Natural killer cell treated with Interleukin-12 subunit alpha and Interleukin-12 subunit beta and Interleukin-15 and Interleukin-18, amount 100 ng/mL, for 72 hours (primary cell): Measurements from ENCODE around the gene ADGRF4. TPM values are rescaled to one million over a fixed set of nuclear protein-coding genes. Genes with fewer than 3 reads are reported as not detected.

Source experiments
- ATAC-seq, 2 donors: fragments of 150-1000 bp; cut with Tn5 transposase in 1 of 2; sonication (Bioruptor Pico), chemical (Tn5 transposase) in 1 of 2; 2 replicates each; pipeline ENCODE4 v1.10.0; 2021
- DNase-seq: peaks from one replicate; pipeline ENCODE4 v3.0.0; 2022; ENCODE audit warnings: low spot score
- H3K27ac Mint-ChIP-seq, 2 donors: 1 replicate in 1 of 2; 2 replicates in 1 of 2; pipeline ENCODE4 v1.8.0; 2022; ENCODE audit warnings: mixed read lengths in 2 of 2, mild to moderate bottlenecking in 1 of 2, moderate library complexity in 1 of 2
- H3K27me3 Mint-ChIP-seq, 2 donors: 1 replicate in 1 of 2; 2 replicates in 1 of 2; pipeline ENCODE4 v1.8.0; 2022; ENCODE audit warnings: mixed read lengths in 2 of 2
- H3K36me3 Mint-ChIP-seq: one replicate; pipeline ENCODE4 v1.8.0; 2022; ENCODE audit warnings: mixed read lengths
- H3K4me1 Mint-ChIP-seq, 2 donors: 1 replicate in 1 of 2; 2 replicates in 1 of 2; pipeline ENCODE4 v1.8.0; 2022; ENCODE audit warnings: low read depth in 2 of 2, mixed read lengths in 2 of 2, mild to moderate bottlenecking in 1 of 2
- H3K4me3 Mint-ChIP-seq: one replicate; pipeline ENCODE4 v1.8.0; 2022; ENCODE audit warnings: mixed read lengths
- H3K9me3 Mint-ChIP-seq: 2 replicates; pipeline ENCODE4 v1.8.0; 2022; ENCODE audit warnings: mixed read lengths
- total RNA-seq, 2 donors: library from RNA; stranded (reverse); gene quantifications; one replicate each; pipeline ENCODE4 v1.2.3, GENCODE V29; 2022

The ADGRF4 gene
- total RNA-seq, 2 donors from 2014 or later: not detected

DNA sequence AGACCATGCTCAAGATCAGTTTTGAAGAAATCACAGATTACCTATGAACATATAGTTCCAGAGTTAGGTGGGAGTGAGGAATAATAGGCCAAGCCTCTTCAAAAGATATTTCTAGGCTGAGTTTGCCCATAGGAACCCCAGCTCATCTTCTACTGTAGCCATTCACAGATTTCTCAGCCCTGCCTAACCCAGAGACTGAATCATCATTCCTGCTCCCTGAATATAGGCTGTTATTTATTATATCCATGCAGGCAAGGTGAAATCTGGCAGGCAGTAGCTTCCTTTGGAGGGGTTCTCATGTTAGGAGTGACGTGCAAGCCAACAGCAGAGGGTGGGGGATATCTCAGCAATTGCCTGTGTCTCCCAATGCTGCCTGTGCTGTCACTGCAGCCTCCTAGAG, 25.6 kb upstream of the ADGRF4 start:
- no peak for DNase-seq
- H3K36me3 Mint-ChIP-seq: no peaks in the 10 kb centered on the region
- no peak for ATAC-seq
- H3K27me3 Mint-ChIP-seq: peaks cover 22 to 28% of the 10 kb centered on the region in 2 donors
- H3K9me3 Mint-ChIP-seq: no peaks in the 10 kb centered on the region
- H3K27ac Mint-ChIP-seq: no peak overlapping the region
- H3K4me1 Mint-ChIP-seq: no peaks in the 10 kb centered on the region
- H3K4me3 Mint-ChIP-seq: no peak overlapping the region

DNA sequence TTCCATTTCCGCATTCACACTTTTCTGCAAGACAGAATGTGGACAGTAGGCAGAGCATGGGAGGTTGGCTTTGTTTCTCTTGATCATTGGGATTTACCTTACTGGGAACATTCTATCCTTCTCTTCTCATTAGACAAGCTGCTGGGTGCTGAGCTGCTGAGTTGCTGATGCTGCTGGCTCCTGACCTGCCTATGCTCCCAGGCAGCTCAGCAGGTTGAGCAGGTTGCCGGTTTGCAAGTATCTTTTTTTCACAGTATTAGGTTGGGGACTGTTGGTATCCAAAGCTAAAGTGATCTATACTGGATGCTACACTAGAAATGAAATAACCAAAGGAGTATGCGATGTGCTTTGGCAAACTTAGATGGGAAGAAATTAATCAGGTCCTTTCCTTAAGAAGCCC, 23.7 kb upstream of the ADGRF4 start:
- no peak overlapping the region for H3K27ac Mint-ChIP-seq
- DNase-seq (no peak), ATAC-seq (no peak)
- peaks cover 15 to 20% of the 10 kb centered on the region in 2 donors for H3K27me3 Mint-ChIP-seq
- no peaks in the 10 kb centered on the region for H3K9me3 Mint-ChIP-seq
- H3K4me1 Mint-ChIP-seq: no peaks in the 10 kb centered on the region
- no peaks in the 10 kb centered on the region for H3K36me3 Mint-ChIP-seq
- no peak overlapping the region for H3K4me3 Mint-ChIP-seq

DNA sequence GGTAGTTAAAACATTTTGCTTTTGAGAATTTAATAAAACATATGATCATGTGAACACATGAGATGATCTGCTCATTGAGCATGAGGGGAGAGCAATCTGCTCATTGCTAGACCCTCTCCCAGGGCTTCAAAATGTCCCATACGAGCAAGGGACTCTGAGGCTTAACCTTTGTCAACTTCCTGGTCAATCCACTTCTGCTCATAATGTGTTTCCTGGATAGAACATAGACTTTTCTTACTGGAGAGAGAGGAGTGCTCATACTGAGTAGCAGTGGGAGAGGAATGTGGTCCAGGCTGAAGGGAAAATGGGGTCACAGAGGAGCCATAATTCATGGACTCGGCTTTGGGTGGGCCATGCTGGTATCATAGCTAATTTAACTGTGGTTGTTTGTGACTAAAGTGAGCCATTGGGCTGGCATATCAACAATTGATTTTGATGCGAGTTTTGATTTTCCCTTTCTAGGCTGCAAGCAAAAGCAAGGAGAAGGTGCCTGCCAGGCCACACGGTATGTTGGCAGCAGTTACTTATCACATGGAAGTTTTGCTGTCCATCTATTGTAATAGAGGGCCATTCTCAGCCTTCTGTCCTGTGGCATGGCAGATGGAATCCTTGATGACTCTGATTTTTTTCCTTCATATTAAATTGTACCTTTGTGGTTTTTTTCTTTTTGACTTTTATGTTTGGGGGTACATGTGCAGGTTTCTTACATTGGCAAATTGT, 20.8 kb upstream of the ADGRF4 start:
- H3K4me3 Mint-ChIP-seq: no peak overlapping the region
- peaks cover 10 to 15% of the 10 kb centered on the region in 2 donors for H3K27me3 Mint-ChIP-seq
- no peak for DNase-seq
- ATAC-seq: no peak
- H3K36me3 Mint-ChIP-seq: no peaks in the 10 kb centered on the region
- H3K9me3 Mint-ChIP-seq: no peaks in the 10 kb centered on the region
- no peaks in the 10 kb centered on the region for H3K4me1 Mint-ChIP-seq
- no peak overlapping the region for H3K27ac Mint-ChIP-seq

DNA sequence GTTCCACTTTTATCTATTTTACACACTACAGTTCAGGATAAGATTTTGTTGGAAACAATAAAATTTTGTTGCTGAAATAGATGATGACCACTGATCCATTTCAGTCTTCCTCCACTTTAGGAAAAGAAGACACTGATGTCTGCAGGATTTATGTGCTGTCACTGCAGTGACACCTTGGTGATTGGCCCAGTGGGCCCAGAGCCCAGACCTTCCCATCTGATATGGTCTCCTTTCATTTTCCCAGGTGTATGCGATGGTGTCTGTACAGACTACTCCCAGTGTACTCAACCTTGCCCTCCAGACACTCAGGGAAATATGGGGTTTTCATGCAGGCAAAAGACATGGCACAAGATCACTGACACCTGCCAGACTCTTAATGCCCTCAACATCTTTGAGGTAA, 19.6 kb upstream of the ADGRF4 start:
- DNase-seq (no peak), ATAC-seq (no peak)
- Mint-ChIP-seq H3K36me3 (no peaks in the 10 kb centered on the region), H3K4me1 (no peaks in the 10 kb centered on the region), H3K27me3 (peaks cover 0 to 9% of the 10 kb centered on the region in 2 donors), H3K27ac (no peak overlapping the region), H3K9me3 (no peaks in the 10 kb centered on the region), H3K4me3 (no peak overlapping the region)

DNA sequence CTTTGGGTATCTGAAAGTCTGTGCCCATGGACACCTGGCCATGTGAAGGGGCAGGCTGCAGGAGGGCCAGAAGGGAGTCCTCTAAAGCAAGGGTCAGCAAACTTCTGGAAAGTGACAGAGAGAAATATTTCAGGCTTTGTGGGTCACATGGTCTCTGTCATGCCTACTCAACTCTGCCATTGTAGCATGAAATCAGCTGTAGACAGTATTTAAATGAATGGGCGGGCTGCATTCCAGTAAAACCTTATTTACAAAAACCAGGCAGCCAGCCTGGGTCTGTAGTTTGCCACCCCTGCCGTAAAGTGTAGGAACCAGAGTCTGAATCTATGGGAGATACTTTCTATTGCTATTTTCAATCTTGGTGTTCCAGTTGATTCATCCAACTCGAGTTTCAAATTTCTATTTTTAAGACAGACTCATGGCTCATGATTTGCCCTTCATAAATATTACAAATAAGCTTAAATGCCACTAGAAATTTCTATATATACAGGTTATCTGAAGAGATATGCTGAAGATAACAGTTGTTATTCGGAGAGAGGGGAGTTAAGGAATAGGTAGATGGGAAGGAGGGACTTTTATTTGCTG, 19.0 kb upstream of the ADGRF4 start:
- no peaks in the 10 kb centered on the region for H3K4me1 Mint-ChIP-seq
- H3K36me3 Mint-ChIP-seq: no peaks in the 10 kb centered on the region
- no peak overlapping the region for H3K4me3 Mint-ChIP-seq
- H3K27ac Mint-ChIP-seq: no peak overlapping the region
- H3K9me3 Mint-ChIP-seq: no peaks in the 10 kb centered on the region
- DNase-seq (no peak), ATAC-seq (no peak)
- H3K27me3 Mint-ChIP-seq: peaks cover 0 to 12% of the 10 kb centered on the region in 2 donors

DNA sequence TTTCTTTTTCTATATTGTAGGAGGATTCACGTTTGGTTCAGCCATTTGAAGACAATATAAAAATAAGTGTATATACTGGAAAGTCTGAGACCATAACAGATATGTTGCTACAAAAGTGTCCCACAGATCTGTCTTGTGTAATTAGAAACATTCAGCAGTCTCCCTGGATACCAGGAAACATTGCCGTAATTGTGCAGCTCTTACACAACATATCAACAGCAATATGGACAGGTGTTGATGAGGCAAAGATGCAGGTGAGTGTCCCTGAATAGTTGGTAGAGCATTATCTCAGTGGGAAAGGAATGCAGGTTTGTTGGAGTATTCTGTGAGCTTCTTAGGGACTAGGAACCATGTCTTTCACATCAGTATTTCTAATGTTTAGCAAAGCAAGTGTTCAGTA, 18.3 kb upstream of the ADGRF4 start:
- DNase-seq: no peak
- H3K4me3 Mint-ChIP-seq: no peak overlapping the region
- H3K9me3 Mint-ChIP-seq: no peaks in the 10 kb centered on the region
- H3K36me3 Mint-ChIP-seq: no peaks in the 10 kb centered on the region
- H3K27ac Mint-ChIP-seq: no peak overlapping the region
- no peaks in the 10 kb centered on the region for H3K4me1 Mint-ChIP-seq
- peaks cover 0 to 10% of the 10 kb centered on the region in 2 donors for H3K27me3 Mint-ChIP-seq
- no peak for ATAC-seq

DNA sequence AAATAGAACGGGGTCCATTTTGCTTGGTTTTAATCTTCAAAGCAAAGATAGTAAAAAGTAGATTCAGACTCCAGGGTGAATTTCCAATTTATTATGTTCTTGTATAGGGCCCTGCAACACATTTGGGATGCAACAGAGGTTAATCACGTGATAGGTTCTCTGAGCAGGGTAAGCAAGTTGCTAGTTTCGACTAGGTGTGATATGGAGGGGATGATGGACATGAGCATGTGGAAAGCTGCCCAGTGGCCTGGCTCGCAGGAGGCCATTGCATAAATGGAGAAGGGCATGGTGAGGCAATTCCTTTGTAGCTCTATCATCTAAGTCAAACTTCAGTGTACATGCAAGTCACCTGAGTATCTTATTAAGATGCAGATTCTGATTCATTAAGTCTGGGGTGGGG, 17.7 kb upstream of the ADGRF4 start:
- H3K36me3 Mint-ChIP-seq: no peaks in the 10 kb centered on the region
- H3K4me1 Mint-ChIP-seq: no peaks in the 10 kb centered on the region
- DNase-seq (no peak), ATAC-seq (no peak)
- no peaks in the 10 kb centered on the region for H3K9me3 Mint-ChIP-seq
- no peak overlapping the region for H3K27ac Mint-ChIP-seq
- H3K27me3 Mint-ChIP-seq: peaks cover 0 to 10% of the 10 kb centered on the region in 2 donors
- H3K4me3 Mint-ChIP-seq: no peak overlapping the region

DNA sequence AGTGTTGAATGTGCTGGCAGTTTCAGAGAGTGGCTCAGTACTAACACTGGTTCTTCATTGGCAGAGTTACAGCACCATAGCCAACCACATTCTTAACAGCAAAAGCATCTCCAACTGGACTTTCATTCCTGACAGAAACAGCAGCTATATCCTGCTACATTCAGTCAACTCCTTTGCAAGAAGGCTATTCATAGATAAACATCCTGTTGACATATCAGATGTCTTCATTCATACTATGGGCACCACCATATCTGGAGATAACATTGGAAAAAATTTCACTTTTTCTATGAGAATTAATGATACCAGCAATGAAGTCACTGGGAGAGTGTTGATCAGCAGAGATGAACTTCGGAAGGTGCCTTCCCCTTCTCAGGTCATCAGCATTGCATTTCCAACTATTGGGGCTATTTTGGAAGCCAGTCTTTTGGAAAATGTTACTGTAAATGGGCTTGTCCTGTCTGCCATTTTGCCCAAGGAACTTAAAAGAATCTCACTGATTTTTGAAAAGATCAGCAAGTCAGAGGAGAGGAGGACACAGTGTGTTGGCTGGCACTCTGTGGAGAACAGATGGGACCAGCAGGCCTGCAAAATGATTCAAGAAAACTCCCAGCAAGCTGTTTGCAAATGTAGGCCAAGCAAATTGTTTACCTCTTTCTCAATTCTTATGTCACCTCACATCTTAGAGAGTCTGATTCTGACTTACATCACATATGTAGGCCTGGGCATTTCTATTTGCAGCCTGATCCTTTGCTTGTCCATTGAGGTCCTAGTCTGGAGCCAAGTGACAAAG, 17.0 kb upstream of the ADGRF4 start:
- H3K27me3 Mint-ChIP-seq: peaks cover 0 to 9% of the 10 kb centered on the region in 2 donors
- H3K9me3 Mint-ChIP-seq: no peaks in the 10 kb centered on the region
- H3K36me3 Mint-ChIP-seq: no peaks in the 10 kb centered on the region
- no peak for DNase-seq
- no peaks in the 10 kb centered on the region for H3K4me1 Mint-ChIP-seq
- H3K4me3 Mint-ChIP-seq: no peak overlapping the region
- ATAC-seq: no peak
- no peak overlapping the region for H3K27ac Mint-ChIP-seq

DNA sequence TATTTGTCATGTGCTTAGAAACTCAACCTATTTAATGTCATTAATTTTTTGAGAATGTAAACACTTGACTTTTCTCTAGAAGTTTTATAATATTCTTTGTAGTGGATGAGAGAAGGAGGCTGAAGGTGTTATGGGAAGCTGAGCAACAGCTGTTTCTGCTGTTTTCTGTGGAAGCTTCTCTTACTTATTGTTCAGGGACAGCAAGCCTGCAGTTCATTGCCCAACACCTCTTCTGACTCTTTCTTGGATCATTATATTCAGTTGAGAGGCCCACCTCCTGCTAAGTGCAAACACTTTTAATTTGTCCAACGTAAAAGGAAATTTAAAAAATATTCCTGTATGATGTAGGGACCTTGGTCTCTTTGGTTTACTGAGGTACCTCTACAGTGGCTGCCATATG, 12.0 kb upstream of the ADGRF4 start:
- Mint-ChIP-seq H3K4me1 (no peaks in the 10 kb centered on the region), H3K4me3 (no peak overlapping the region)

DNA sequence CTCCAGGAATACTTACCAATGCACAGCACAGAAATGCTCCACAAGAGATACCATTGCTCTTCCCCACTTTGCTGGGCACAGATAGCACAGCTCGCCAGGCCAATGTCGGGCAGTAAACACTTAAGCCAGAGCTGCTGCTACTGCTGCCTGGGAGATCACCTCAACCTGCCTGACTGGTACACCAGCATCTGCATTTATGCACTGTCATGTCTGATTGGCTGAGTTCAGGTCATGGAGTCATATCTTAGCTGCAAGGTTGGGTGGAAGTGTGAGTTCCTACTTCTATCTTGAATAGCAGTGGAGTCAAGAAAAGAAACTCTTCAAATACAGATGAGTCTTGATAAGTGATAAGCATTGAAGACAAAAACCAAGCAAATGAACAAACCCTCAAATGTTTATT, 10.9 kb upstream of the ADGRF4 start:
- Mint-ChIP-seq H3K27me3 (peaks cover 4 to 15% of the 10 kb centered on the region in 2 donors), H3K4me1 (no peaks in the 10 kb centered on the region), H3K36me3 (no peaks in the 10 kb centered on the region), H3K9me3 (no peaks in the 10 kb centered on the region), H3K4me3 (no peak overlapping the region), H3K27ac (no peak overlapping the region)
- DNase-seq (no peak), ATAC-seq (no peak)

More for the DNA sequence above, 12.0 kb upstream of the ADGRF4 start:
- no peaks in the 10 kb centered on the region for H3K9me3 Mint-ChIP-seq
- H3K36me3 Mint-ChIP-seq: no peaks in the 10 kb centered on the region
- ATAC-seq (no peak), DNase-seq (no peak)
- H3K27ac Mint-ChIP-seq: no peak overlapping the region
- peaks cover 4 to 13% of the 10 kb centered on the region in 2 donors for H3K27me3 Mint-ChIP-seq

DNA sequence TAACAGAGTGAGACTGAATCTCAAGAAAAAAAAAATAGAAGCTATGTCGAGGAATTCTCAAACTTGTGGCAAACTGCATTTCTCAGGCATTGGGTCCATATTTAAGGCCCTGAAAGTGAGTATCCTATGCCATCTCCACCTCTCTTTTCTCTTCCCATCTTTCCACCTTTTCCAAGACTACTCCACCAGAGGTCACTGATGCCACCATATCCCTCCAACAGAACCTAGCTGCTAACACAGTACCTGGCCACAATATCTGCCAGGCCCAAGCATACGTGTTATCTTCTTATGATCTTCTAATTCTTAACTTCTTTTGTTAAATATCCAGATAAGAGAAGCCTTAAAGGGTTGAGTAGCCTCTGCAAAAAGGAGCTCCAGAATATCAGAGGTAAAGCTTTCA, 8.2 kb upstream of the ADGRF4 start:
- Mint-ChIP-seq H3K4me3 (no peak overlapping the region), H3K27me3 (peaks cover 16 to 17% of the 10 kb centered on the region in 2 donors), H3K4me1 (no peaks in the 10 kb centered on the region), H3K36me3 (no peaks in the 10 kb centered on the region), H3K27ac (no peak overlapping the region), H3K9me3 (no peaks in the 10 kb centered on the region)
- DNase-seq (no peak), ATAC-seq (no peak)

DNA sequence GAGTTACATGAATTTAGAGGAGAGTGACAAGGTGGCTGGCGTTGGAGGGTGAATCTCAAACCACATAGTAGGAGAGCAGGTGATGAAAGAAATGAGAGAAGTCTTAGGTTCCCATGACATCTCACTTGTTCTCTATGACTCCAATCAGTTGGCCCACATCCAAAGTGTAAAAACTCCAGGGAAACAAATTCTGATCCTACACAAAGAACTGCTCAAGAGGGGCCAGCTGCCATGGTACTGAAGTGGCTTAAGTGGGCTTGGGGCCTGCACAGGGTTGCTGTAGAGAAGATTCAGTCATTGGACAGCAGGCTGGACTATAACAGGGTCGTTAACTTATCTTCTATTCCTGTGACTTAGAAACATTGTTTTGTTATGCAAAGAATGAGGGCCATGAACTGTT, 7.6 kb upstream of the ADGRF4 start:
- ATAC-seq: no peak
- H3K36me3 Mint-ChIP-seq: no peaks in the 10 kb centered on the region

DNA sequence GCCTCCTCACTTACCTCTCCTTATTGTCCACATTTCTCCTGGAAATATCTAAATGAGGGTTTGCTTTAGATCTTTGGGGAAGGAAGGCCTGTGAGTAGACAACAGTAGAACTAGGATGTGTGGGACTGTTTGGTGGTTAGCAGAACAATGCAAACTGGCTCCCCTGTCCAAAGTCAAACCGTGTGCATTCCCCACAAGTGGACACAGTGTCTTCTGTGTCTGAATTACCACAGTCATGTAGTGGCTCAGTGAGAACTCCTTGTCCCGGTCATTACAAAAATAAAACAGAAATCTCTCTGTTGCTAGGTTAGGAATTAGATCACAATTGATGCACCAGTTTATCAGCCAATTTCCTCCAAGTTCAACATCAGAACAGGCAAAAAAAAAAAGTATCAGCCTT, 455 bp upstream of the ADGRF4 start:
- peaks cover 5 to 12% of the 10 kb centered on the region in 2 donors for H3K27me3 Mint-ChIP-seq
- DNase-seq (no peak), ATAC-seq (no peak)
- no peak overlapping the region for H3K4me3 Mint-ChIP-seq
- no peaks in the 10 kb centered on the region for H3K36me3 Mint-ChIP-seq
- no peak overlapping the region for H3K27ac Mint-ChIP-seq
- no peaks in the 10 kb centered on the region for H3K4me1 Mint-ChIP-seq
- no peaks in the 10 kb centered on the region for H3K9me3 Mint-ChIP-seq

More for the DNA sequence above, 7.6 kb upstream of the ADGRF4 start:
- no peak overlapping the region for H3K27ac Mint-ChIP-seq
- H3K4me3 Mint-ChIP-seq: no peak overlapping the region
- H3K4me1 Mint-ChIP-seq: no peaks in the 10 kb centered on the region
- no peaks in the 10 kb centered on the region for H3K9me3 Mint-ChIP-seq
- peaks cover 16 to 17% of the 10 kb centered on the region in 2 donors for H3K27me3 Mint-ChIP-seq
- no peak for DNase-seq

DNA sequence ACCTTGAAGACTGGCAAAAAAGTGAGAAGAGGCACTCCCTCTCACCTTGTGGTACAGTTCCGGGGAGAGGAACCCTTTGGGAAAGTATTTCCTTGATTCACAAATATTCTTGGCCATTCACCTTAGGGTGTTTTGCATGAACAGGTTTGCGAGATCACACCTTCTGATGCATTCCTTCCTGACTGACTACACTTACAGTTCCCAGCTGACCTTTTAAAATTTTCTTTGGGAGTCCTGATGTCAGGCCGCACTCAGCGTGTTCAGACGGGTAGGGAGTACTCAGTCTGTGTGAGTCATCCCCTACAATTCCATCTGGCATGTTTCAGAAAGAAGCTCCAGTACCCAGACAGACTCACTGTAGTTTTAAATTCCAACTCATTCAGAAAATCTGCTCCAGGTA, 1.7 kb downstream of the ADGRF4 start:
- Mint-ChIP-seq H3K4me1 (no peaks in the 10 kb centered on the region), H3K36me3 (no peaks in the 10 kb centered on the region), H3K4me3 (no peak overlapping the region), H3K27me3 (peaks cover 0 to under 1% of the 10 kb centered on the region in 2 donors), H3K27ac (no peak overlapping the region), H3K9me3 (no peaks in the 10 kb centered on the region)
- DNase-seq (no peak), ATAC-seq (no peak)
